ENCODE measurements around the gene ATP6V1F. TPM values are rescaled to one million over a fixed set of nuclear protein-coding genes. Genes with fewer than 3 reads are reported as not detected.

ATP6V1F gene
- total RNA-seq, 2 experiments from 2014 or later = 124 to 140 TPM

DNA sequence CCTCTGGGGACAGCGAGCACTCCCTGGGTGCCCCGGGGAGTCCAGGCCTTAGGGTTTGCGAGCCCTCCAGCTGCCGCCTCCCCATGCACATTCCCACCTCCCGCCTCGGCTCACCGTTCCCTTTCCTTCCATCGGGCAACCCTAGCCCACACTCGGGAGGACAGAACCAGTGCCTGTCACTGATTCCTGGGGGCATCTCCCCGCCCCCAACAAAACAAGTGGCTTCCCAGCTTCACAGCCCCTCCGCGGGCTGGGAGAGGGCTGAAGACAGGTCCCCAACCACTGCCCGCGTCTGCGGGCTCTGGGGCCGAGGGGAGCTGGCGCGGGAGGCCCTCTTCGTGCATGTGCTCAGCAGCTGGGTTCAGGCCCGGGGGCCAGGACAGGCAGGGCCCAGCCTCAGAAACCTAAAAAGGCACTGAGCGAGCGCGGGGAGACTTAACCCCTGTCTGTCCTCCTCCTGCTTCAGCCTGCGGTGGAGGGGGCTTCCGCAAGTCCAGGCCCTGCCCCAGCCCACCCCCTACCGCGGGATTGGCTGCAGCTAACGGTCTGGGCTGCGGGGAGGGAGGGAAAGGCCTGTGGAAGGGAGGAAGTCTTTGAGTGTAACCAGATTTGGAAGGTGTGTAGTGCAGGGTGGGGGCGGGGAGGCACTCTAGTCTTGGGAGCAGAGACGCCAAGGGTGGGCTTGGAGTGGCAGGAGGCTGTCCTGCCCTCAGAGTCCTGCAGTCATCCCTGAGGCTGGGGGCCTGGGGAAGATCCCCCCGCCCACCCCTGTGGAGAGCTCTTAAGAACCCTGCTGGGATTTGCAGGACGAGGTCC lies 31.3 kb upstream of the ATP6V1F start:
- H3K9me3 Mint-ChIP-seq = no peaks in the 10 kb centered on the region
- H3K4me3 Mint-ChIP-seq = no peak overlapping the region
- peaks cover 8% of the 10 kb centered on the region for H3K4me1 Mint-ChIP-seq
- H3K27ac Mint-ChIP-seq = no peak overlapping the region
- DNase-seq = no peak
- no peaks in the 10 kb centered on the region for H3K36me3 Mint-ChIP-seq (ENCODE audit: low read depth)
- peaks cover 38% of the 10 kb centered on the region for H3K27me3 Mint-ChIP-seq
- CTCF ChIA-PET = interaction anchor here (0.5 to 2.7 kb wide), 2 partner anchors 32 to 327 kb away, joined by 3 to 11 read pairs; partner anchors contain the start of gene ATP6V1F
- POLR2A ChIA-PET = no interaction called here

DNA sequence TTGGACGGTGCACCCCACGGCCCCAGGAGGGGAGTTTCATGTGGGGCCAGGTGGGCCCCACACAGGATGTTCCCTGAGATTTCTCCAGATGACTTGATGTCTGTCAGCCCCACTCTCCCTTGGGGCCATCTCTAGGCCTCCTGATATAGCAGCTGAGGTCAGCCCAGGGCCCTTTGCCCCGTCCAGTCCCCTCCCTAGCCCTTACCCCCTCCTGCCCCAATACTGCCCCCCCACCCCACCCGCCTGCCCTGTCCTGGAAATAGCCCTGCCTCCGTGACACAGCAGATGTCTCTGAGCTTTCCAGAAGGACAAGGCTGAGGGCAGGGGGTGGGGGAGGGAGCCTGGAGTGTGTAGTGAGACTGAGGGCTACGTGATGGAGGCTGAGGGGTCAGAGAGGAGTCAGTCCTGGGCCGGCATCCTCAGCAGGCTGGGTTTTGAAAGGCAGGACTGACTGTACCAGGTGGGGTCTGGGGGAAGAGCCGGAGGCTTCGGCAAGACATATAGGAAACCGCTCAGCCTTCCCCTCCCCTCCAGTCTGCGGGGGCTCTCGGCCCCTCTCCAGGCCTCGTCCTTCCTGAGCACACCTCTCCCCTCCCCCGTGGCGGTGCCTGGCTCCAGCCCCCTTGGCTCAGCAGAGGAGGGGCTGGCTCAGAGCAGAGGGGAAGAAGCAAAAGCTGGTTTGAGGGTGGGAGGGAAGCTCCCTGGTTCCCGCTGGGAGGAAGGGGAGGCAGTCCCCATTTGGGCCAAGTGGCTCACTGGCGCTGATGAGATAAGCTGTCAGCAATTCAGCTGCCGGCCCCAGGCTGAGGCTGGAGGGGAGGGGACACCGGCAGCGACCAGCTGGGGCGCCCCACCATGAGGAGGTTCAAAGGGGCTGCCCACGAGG lies 30.4 kb upstream of the ATP6V1F start:
- H3K27me3 Mint-ChIP-seq = peaks cover 38% of the 10 kb centered on the region
- ChIA-PET POLR2A (no interaction called here), CTCF (interaction anchor here (0.6 to 2.7 kb wide), 2 partner anchors 11 to 31 kb away, joined by 3 to 11 read pairs; partner anchors contain the start of gene ATP6V1F)
- H3K9me3 Mint-ChIP-seq = no peaks in the 10 kb centered on the region
- H3K4me1 Mint-ChIP-seq = peaks cover 8% of the 10 kb centered on the region
- H3K4me3 Mint-ChIP-seq = no peak overlapping the region
- no peak for DNase-seq
- H3K27ac Mint-ChIP-seq = no peak overlapping the region
- no peaks in the 10 kb centered on the region for H3K36me3 Mint-ChIP-seq (ENCODE audit: low read depth)

DNA sequence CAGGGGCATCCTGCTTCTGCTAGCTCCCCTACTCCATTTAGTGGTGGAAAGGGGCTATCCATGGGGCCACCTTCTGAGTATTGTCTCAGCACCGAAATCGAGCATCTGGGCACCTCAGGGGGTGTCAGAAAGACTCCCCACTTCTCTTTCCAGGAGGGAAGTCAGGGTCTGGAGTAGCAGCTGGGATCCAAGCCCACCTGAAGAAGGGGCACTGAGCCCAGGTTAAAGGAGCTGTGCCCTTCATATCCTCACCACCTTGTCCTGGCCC lies 29.8 kb upstream of the ATP6V1F start:
- no peak for DNase-seq
- H3K36me3 Mint-ChIP-seq (ENCODE audit: low read depth) = no peaks in the 10 kb centered on the region
- ChIA-PET CTCF (interaction anchor here (0.6 to 2.7 kb wide), 2 partner anchors 11 to 30 kb away, joined by 3 to 11 read pairs; partner anchors contain the start of gene ATP6V1F), POLR2A (no interaction called here)
- H3K4me1 Mint-ChIP-seq = peaks cover 8% of the 10 kb centered on the region
- H3K27me3 Mint-ChIP-seq = peaks cover 38% of the 10 kb centered on the region
- H3K4me3 Mint-ChIP-seq = no peak overlapping the region
- H3K27ac Mint-ChIP-seq = no peak overlapping the region
- no peaks in the 10 kb centered on the region for H3K9me3 Mint-ChIP-seq

DNA sequence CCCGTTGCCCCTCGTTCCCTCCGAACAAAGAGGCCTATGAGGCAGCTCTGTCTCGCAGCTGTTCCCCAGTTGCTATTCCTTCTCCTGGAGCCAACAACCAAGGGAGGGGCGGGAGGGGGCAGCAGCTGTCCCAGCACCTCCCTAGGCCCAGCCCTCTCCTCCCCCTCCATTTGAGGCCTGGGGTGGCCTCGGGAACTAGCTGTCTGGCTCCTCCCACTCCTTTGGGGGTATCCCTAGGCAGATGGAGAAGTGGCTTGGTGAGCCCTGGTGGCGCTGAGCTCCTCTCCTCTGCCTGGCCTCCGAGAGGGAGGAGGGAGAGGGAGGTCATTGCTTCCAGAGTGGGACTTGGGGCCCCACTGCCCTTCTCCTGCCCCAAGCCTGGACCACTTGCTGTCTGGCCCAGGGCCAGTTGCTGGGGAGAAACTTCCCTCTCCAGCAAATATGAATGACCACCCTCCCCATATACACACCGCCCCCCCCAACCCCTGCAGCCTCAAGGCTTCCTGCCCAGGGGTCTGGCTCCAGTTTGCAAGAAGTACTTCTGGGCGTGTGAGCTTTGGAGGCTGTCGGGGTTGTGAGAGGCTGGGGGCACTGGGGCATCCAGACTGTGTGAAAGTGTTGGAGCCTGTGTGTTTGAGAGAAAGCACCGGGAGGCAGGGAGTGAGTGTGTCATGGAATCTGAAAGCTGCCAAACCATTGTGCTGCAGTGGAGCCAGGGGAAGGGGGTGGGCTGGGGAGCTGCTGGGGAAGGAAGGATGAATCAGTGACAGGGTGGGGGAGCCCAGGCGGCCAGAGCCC lies 29.3 kb upstream of the ATP6V1F start:
- no peak for DNase-seq
- Mint-ChIP-seq H3K36me3 (ENCODE audit: low read depth) (no peaks in the 10 kb centered on the region), H3K27me3 (peaks cover 34% of the 10 kb centered on the region), H3K4me3 (no peak overlapping the region), H3K27ac (no peak overlapping the region), H3K9me3 (no peaks in the 10 kb centered on the region), H3K4me1 (peaks cover 8% of the 10 kb centered on the region)
- CTCF ChIA-PET = interaction anchor here (0.6 to 2.7 kb wide), 2 partner anchors 10 to 30 kb away, joined by 3 to 11 read pairs; partner anchors contain the start of gene ATP6V1F
- POLR2A ChIA-PET = no interaction called here

DNA sequence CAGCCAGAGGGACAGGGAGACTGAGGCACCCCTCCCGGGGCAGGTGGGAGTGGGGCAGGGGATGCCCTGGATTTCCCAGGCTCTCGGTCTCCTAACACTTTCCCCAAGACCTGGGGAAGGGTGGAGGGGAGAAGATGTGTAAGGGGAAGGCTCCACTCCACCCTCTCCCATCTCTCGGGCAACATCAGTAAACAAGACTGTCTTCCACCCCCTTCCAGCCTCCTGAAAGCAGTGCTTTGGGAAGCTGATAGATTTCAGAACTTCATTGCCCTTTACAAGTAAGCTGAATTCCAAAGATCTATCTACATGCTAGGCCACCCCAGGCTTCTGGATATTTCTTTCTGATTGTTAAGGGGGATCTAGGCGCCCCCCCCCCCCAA lies 28.7 kb upstream of the ATP6V1F start:
- CTCF ChIA-PET = no interaction called here
- DNase-seq = no peak
- Mint-ChIP-seq H3K27ac (no peak overlapping the region), H3K4me1 (peaks cover 8% of the 10 kb centered on the region), H3K36me3 (ENCODE audit: low read depth) (no peaks in the 10 kb centered on the region), H3K9me3 (no peaks in the 10 kb centered on the region), H3K4me3 (no peak overlapping the region), H3K27me3 (peaks cover 30% of the 10 kb centered on the region)
- POLR2A ChIA-PET = no interaction called here

DNA sequence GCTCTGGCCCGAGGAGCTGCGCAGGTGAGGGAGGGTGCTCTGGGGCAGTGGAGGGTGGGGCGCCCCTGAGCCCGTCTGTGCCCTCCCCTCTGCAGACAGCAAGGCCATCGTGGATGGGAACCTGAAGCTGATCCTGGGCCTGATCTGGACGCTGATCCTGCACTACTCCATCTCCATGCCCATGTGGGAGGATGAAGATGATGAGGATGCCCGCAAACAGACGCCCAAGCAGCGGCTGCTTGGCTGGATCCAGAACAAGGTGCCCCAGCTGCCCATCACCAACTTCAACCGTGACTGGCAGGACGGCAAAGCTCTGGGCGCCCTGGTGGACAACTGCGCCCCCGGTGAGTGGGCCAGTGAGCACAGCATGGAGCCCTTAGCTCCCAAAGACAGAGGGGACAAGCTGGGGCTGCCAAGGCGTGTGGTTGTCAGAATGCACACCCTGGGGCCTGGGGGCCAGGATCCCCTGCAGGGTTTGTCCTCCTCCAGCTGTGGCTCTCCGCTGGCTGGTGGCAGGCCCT lies 27.4 kb upstream of the ATP6V1F start:
- H3K9me3 Mint-ChIP-seq = no peaks in the 10 kb centered on the region
- no peak overlapping the region for H3K27ac Mint-ChIP-seq
- H3K4me3 Mint-ChIP-seq = no peak overlapping the region
- H3K4me1 Mint-ChIP-seq = peaks cover 7% of the 10 kb centered on the region
- peaks cover 21% of the 10 kb centered on the region for H3K27me3 Mint-ChIP-seq
- POLR2A ChIA-PET = interaction anchor here (1.2 kb wide), 1 partner anchor 48 kb away, joined by 3 read pairs; no protein-coding TSS in a partner anchor
- CTCF ChIA-PET = interaction anchor here (2.1 kb wide), 1 partner anchor 48 kb away, joined by 7 read pairs; no protein-coding TSS in a partner anchor
- no peaks in the 10 kb centered on the region for H3K36me3 Mint-ChIP-seq (ENCODE audit: low read depth)
- DNase-seq = no peak

DNA sequence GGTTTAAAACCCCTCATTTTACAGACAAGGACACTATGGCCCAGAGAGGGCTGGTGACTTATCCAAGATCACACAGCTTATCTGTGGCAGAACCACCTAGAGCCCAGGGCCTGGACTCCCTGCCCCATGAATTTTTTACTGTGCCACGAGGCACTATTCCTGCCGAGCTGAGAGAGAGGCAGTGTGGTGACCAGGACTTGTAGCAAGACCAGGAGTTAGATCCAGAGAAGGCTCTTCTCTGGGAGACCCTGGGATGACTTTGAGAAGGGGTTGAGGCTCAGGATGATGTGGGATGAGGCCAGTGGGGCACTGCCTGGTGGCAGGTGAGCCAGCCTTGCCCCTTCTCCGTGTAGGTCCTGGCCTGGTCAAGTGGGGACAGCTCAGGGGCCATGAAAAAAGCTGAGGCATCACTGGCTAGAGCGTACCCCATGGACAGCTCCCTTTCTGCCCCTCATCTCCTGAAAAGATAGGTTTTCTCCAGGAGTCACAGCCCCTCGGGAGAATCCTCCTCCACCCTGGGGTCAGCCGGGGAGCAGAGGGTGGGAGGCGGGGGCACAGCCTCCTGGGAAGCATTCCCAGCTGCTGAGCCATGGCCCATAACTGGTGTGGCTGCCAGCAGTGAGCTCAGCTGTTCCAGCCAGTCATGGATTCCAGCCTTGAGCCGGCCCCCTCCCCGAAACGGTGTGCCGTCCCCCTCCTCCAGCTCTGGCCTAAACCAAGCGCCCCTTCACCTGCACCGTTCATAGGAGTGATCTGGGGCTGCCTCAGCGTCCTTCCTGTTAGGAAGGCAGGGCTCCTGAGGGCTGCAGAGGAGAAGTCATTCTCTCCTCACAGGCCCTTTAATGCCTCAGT lies 26.6 kb upstream of the ATP6V1F start:
- DNase-seq = no peak
- no peaks in the 10 kb centered on the region for H3K9me3 Mint-ChIP-seq
- peaks cover 15% of the 10 kb centered on the region for H3K27me3 Mint-ChIP-seq
- POLR2A ChIA-PET = interaction anchor here (1.2 kb wide), 1 partner anchor 47 kb away, joined by 3 read pairs; no protein-coding TSS in a partner anchor
- H3K27ac Mint-ChIP-seq = no peak overlapping the region
- no peak overlapping the region for H3K4me3 Mint-ChIP-seq
- no peaks in the 10 kb centered on the region for H3K36me3 Mint-ChIP-seq (ENCODE audit: low read depth)
- CTCF ChIA-PET = interaction anchor here (2.1 kb wide), 1 partner anchor 47 kb away, joined by 7 read pairs; no protein-coding TSS in a partner anchor
- H3K4me1 Mint-ChIP-seq = peaks cover 1% of the 10 kb centered on the region

DNA sequence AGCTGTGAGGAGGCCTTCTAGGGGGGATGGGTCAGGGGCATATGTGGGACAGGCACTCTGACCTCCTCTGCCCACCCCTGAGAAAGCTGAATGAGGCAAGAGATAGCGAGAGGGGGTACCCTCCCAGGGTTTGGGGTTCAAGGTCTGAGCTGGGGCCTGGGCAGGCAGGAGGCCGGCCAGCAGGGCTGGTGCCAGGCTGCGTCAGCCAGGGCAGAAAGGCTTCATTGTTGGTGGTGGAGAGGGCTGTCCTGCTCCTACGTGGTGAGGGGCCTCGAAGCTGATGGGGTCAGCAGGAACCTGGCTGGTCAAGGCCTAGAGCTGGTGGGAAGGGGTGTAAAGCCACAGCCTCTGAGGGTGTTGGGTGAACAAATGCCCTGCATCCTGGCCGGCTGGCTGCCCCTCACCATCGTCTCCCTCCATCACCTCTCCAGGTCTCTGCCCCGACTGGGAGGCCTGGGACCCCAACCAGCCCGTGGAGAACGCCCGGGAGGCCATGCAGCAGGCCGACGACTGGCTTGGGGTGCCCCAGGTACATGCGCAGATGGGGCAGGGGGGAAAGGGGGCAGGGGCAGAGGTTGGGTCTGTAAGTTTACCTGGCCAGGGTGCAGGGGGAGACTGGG lies 25.8 kb upstream of the ATP6V1F start:
- Mint-ChIP-seq H3K27ac (no peak overlapping the region), H3K4me1 (no peaks in the 10 kb centered on the region), H3K27me3 (peaks cover 8% of the 10 kb centered on the region), H3K36me3 (ENCODE audit: low read depth) (no peaks in the 10 kb centered on the region), H3K9me3 (no peaks in the 10 kb centered on the region), H3K4me3 (no peak overlapping the region)
- POLR2A ChIA-PET = no interaction called here
- CTCF ChIA-PET = interaction anchor here (2.1 kb wide), 1 partner anchor 47 kb away, joined by 7 read pairs; no protein-coding TSS in a partner anchor
- no peak for DNase-seq

DNA sequence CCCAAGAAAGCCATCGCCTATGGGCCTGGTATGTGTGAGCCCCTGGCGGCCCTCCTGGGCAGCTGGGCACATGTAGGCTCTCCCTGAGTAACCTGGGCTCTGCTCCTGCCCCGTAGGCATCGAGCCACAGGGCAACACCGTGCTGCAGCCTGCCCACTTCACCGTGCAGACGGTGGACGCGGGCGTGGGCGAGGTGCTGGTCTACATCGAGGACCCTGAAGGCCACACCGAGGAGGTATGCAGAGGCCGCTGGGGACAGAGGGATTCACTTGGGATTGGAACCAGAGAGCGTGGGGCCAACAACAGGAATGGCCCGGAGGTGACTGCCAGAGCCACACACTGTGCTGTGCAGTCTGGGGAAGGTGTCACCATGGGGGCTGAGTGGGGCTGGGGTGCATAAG lies 25.1 kb upstream of the ATP6V1F start:
- no peaks in the 10 kb centered on the region for H3K9me3 Mint-ChIP-seq
- H3K4me3 Mint-ChIP-seq = no peak overlapping the region
- H3K27ac Mint-ChIP-seq = no peak overlapping the region
- DNase-seq = no peak
- CTCF ChIA-PET = no interaction called here
- peaks cover 7% of the 10 kb centered on the region for H3K27me3 Mint-ChIP-seq
- no peaks in the 10 kb centered on the region for H3K36me3 Mint-ChIP-seq (ENCODE audit: low read depth)
- POLR2A ChIA-PET = no interaction called here
- H3K4me1 Mint-ChIP-seq = no peaks in the 10 kb centered on the region

DNA sequence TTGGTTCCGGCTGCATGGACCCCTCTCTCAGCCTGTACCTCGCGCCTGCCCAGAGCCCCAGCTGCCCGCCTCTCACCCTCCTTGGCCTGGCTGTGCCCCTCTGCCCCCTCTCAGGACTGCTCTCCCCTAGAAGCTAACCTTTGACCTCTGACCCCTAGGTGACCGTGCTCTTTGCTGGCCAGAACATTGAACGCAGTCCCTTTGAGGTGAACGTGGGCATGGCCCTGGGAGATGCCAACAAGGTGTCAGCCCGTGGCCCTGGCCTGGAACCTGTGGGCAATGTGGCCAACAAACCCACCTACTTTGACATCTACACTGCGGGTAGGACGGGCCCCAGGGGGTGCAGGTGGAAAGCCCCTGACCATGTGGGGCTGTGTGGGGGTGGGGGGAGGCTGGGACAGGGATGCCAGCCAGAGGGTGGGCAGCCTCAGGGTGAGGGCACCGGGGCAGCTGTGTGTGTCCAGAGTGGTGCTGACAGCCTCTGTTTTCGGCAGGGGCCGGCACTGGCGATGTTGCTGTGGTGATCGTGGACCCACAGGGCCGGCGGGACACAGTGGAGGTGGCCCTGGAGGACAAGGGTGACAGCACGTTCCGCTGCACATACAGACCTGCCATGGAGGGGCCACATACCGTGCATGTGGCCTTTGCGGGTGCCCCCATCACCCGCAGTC lies 24.4 kb upstream of the ATP6V1F start:
- Mint-ChIP-seq H3K27ac (no peak overlapping the region), H3K36me3 (ENCODE audit: low read depth) (no peaks in the 10 kb centered on the region), H3K4me3 (no peak overlapping the region), H3K9me3 (no peaks in the 10 kb centered on the region), H3K27me3 (peaks cover 7% of the 10 kb centered on the region), H3K4me1 (no peaks in the 10 kb centered on the region)
- ChIA-PET CTCF (interaction anchor here (7.3 kb wide), 1 partner anchor 45 kb away, joined by 32 read pairs; no protein-coding TSS in a partner anchor), POLR2A (no interaction called here)
- DNase-seq = no peak

DNA sequence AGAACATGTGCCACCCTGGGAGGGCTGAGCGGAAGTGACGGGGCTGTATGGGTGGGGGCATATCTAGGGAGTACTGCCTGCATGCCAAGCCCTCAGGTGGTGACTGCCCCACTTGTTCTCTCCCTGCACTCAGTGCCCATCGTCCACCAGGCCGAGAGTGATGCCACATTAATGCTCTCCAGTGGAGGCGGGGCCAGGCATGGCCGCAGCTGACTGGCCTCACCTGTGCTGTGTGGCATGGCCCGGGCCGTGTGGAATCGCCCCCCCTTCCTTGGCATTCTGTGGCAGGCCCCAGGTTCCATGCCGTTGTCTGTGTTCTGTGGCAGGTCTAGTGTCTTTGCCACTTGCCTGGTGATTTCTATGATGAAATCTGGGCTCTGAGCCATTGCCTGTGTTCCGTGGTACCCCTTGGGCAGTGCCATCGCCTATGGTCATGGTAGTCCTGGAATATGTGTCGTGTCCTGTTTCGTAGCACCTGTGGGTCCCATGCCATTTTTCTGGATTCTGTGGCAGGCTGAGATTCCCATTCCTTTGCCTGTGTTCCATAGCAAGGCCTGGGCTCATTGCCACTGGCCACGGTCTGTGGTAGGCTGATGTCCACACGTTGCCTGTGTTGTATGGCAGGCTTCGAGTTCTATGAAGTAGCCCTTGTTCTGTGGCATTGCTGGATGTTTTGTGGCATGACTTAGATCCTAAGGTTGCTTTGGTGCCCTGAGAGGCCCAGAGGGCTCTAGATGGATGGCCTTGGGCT lies 23.5 kb upstream of the ATP6V1F start:
- Mint-ChIP-seq H3K9me3 (no peaks in the 10 kb centered on the region), H3K4me1 (no peaks in the 10 kb centered on the region), H3K36me3 (ENCODE audit: low read depth) (no peaks in the 10 kb centered on the region), H3K27me3 (no peaks in the 10 kb centered on the region), H3K27ac (no peak overlapping the region), H3K4me3 (no peak overlapping the region)
- ChIA-PET CTCF (interaction anchor here (7.3 kb wide), 1 partner anchor 44 kb away, joined by 32 read pairs; no protein-coding TSS in a partner anchor), POLR2A (no interaction called here)
- DNase-seq = no peak
